ENCODE data around the gene TBCD.

The TBCD gene

DNA sequence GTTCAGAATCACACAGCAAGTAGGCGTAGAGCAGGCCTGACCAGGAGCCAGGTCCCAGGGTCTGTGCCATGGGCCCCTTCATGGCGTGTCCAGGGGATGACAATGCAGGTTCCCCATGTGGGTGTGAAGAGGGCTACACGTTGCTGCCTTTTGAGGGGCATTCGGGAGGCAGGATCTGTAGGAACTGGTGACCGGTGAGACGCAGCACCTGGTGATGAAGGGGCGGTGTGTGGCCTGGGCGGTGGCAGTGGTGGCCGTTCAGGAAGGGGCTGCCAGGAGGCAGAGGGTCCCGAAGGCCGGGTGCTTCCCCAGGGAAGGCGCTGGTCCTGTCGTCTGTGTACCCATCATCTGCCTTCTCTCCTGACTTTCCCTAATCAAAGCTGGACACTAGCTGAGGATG, 53.4 kb downstream of the TBCD start:
- no peak for DNase-seq (ENCODE audit: low spot score)
- TF ChIP-seq, protein P1, sequence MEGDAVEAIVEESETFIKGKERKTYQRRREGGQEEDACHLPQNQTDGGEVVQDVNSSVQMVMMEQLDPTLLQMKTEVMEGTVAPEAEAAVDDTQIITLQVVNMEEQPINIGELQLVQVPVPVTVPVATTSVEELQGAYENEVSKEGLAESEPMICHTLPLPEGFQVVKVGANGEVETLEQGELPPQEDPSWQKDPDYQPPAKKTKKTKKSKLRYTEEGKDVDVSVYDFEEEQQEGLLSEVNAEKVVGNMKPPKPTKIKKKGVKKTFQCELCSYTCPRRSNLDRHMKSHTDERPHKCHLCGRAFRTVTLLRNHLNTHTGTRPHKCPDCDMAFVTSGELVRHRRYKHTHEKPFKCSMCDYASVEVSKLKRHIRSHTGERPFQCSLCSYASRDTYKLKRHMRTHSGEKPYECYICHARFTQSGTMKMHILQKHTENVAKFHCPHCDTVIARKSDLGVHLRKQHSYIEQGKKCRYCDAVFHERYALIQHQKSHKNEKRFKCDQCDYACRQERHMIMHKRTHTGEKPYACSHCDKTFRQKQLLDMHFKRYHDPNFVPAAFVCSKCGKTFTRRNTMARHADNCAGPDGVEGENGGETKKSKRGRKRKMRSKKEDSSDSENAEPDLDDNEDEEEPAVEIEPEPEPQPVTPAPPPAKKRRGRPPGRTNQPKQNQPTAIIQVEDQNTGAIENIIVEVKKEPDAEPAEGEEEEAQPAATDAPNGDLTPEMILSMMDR (IDR thresholded peaks at IDR 0.05; ENCODE audit: extremely low read depth, missing control alignments), result no peak

- no peak for DNase-seq (ENCODE audit: low spot score)
- TF ChIP-seq, protein P1 (IDR thresholded peaks at IDR 0.05; ENCODE audit: extremely low read depth, missing control alignments), result no peak
Measured at GRCh38 chr17:82805823-82806222, 54.0 kb downstream of the TBCD start.

DNA sequence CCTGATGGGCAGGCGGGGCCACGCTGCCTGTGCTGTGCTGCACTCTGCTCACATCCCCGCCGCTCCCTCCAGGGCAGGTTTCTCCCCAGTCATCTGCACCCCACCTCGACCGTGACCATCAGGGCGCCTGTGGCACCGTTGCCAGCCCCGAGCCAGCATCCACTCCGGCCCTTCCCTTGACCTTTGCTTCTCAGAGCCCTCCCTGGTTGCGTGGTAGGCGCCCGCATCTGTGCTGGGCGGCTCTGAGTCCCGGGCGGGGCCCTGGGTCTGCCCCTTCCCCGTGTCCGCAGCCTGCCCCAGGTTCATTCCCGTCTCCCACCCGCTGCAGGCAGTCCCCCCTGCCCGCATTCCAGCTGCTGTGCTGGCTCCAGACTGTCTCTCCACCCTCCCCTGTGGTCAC, 54.8 kb downstream of the TBCD start:
- DNase-seq (ENCODE audit: low spot score), result no peak
- TF ChIP-seq, protein P1 (IDR thresholded peaks at IDR 0.05; ENCODE audit: extremely low read depth, missing control alignments), result no peak

DNA sequence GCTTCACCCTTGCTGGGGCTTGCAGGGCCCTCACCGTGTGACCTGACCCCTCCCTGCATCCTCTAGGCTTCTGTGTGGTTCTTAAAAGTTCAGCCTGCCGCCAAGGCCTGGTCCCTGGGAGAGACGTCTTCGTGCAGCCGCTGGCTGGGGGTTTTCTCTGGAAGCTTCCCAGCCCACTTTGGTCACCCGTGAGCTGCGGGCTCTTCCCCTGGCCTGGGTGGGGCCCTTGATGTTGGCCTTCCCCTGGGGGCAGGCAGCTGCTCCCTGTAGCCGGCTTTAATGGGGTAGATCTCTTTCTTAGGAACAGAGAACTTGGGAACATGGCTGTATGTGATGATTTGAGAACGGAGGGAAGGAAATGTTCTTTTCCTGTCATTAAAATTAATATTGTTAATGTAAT, 55.2 kb downstream of the TBCD start:
- DNase-seq (ENCODE audit: low spot score), result no peak
- TF ChIP-seq, protein P1 (IDR thresholded peaks at IDR 0.05; ENCODE audit: extremely low read depth, missing control alignments), result no peak

- TF ChIP-seq, protein P1 (IDR thresholded peaks at IDR 0.05; ENCODE audit: extremely low read depth, missing control alignments), result no peak
- no peak for DNase-seq (ENCODE audit: low spot score)
Measured at GRCh38 chr17:82807562-82807961, 55.7 kb downstream of the TBCD start.

GRCh38 chr17:82808006-82808405, 56.1 kb downstream of the TBCD start:
- no peak for DNase-seq (ENCODE audit: low spot score)
- TF ChIP-seq, protein P1 (IDR thresholded peaks at IDR 0.05; ENCODE audit: extremely low read depth, missing control alignments), result no peak

DNA sequence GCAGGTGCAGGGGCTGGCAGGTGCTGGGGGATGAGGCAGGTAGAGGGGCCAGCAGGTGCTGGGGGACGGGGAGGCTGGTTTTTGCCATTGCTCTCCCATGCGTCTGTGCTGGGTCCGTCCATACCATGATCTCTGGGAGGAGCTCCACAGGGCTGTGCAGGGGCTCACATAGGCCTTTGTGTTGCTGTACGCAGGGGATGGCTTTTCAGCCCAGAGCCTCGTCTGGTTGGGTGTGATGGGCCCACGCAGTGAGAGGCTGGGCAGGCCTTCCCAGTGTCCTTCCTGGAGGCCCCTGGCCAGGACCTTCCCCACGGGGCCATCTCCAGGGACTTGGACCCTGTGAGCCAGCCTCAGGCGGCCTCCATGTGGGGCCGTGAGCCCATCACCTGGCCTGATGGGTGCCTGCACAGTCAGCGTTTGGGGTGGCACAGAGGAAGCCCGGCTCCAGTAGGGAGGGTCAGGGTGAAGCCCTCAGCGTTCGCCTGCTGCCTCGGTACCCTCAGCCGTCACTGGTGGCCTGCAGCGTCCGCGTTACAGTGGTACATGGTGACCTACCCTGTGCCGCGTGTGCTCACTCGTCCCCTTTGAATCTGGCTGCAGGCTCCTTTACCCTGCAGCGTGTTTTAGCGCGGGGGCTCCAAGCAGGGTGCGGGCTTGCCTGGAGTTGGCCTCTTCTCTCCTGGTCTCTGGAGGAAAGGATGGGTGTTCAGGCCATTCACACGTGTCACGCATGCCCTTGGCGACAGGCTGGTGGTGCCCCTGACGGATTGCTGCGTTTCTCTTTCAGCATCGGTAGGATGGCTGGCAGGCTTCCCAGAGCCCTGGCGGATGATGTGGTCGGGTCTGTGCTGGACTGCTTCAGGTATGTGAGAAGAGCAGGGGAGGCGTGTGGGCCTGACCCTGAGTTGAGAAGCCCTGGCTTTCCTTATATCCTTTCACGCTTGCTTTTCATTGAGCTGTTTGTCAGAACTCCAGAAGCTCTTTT, 57.3 kb downstream of the TBCD start:
- no peak for DNase-seq (ENCODE audit: low spot score)
- TF ChIP-seq, protein P1 (IDR thresholded peaks at IDR 0.05; ENCODE audit: extremely low read depth, missing control alignments), result no peak
